AG04450 (cell line): Measurements from ENCODE around the gene SEPSECS. TPM values are rescaled to one million over a fixed set of nuclear protein-coding genes. Genes with fewer than 3 reads are reported as not detected.
A peak's percentile ranks its signal among the peaks of the same experiment; 100 is the strongest.

Experiments used
- CTCF ChIA-PET: fragments of 300-600, 350-600 bp; formaldehyde crosslinking; extraction: SDS; loops from one replicate; lab custom pipeline; 2022; ENCODE audit warnings: antibody characterized with exemption, inconsistent platforms; lab: Charles Lee
- POLR2A ChIA-PET: fragments of 350-600 bp; formaldehyde crosslinking; extraction: SDS; loops from one replicate; lab custom pipeline; 2021; ENCODE audit warnings: antibody characterized with exemption, inconsistent platforms; lab: Yijun Ruan, JAX
- DNase-seq: peaks from one replicate; pipeline ENCODE4 v3.0.0-alpha.2; 2011; ENCODE audit warnings: low read depth, low spot score
- H3K27ac ChIP-seq: one replicate; pipeline ENCODE4 v1.5.1; 2012; ENCODE audit warnings: low read depth, low read length, control low read depth
- H3K27me3 ChIP-seq: one replicate; pipeline ENCODE4 v1.6.0; 2012; ENCODE audit warnings: low read length; ENCODE audit not compliant: control insufficient read depth, insufficient read depth
- H3K4me3 ChIP-seq: 2 replicates; pipeline ENCODE4 v1.5.1; 2011; ENCODE audit warnings: mild to moderate bottlenecking, low read depth, low read length, control low read depth
- H3K9me3 ChIP-seq: 2 replicates; pipeline ENCODE4 v1.5.1; 2012; ENCODE audit warnings: low read length; ENCODE audit not compliant: control insufficient read depth, insufficient read depth
- CTCF ChIP-seq: IDR thresholded peaks from 2 replicates; pipeline ENCODE4 v1.5.1; 2011; ENCODE audit warnings: low read depth, low read length, control low read depth, inconsistent platforms
- polyA plus RNA-seq: library from polyadenylated mRNA; depleted of rRNA; stranded (reverse); fragments of >200 nt; gene quantifications from 2 replicates; pipeline ENCODE4 v1.2.3, GENCODE V29; 2011

Gene SEPSECS
- polyA plus RNA-seq, 1 experiment, result 6.2 TPM

- CTCF ChIA-PET, result interaction anchor here (2.3 kb wide), 1 partner anchor 138 kb away, joined by 19 read pairs; the partner anchor contains the start of gene ZCCHC4
- Histone ChIP-seq H3K9me3 (no peaks in the 10 kb centered on the region), H3K27me3 (no peaks in the 10 kb centered on the region), H3K4me3 (no peak overlapping the region), H3K27ac (no peak overlapping the region)
- no peak for DNase-seq
- POLR2A ChIA-PET, result interaction anchor here (1.5 kb wide), 1 partner anchor 13 kb away, joined by 10 read pairs; no protein-coding TSS in a partner anchor
- TF ChIP-seq CTCF, result no peak
Observed at GRCh38 chr4:25174674-25175073, 14.4 kb upstream of the SEPSECS start.

- ChIA-PET POLR2A (interaction anchor here (0.7 to 1.5 kb wide), 3 partner anchors 12 to 623 kb away, joined by 3 to 10 read pairs (median 5); no protein-coding TSS in a partner anchor), CTCF (interaction anchor here (0.6 to 2.3 kb wide), 7 partner anchors 14 to 619 kb away, joined by 3 to 19 read pairs (median 4); partner anchors contain the start of genes SEPSECS and ZCCHC4)
- Histone ChIP-seq H3K9me3 (no peaks in the 10 kb centered on the region), H3K27me3 (no peaks in the 10 kb centered on the region), H3K27ac (peak overlapping the region; percentile 72), H3K4me3 (peak overlapping the region; percentile 17; the same call in 1 of the 2 replicates)
- peak; percentile 96 for DNase-seq
- no peak for TF ChIP-seq CTCF
Observed at GRCh38 chr4:25172961-25173915, 13.0 kb upstream of the SEPSECS start.

GRCh38 chr4:25171201-25171865 lies 11.1 kb upstream of the SEPSECS start:
- H3K4me3 ChIP-seq, result no peak overlapping the region
- no peak for DNase-seq
- TF ChIP-seq CTCF, result no peak
- CTCF ChIA-PET, result no interaction called here
- H3K9me3 ChIP-seq, result no peaks in the 10 kb centered on the region
- POLR2A ChIA-PET, result no interaction called here
- H3K27ac ChIP-seq, result no peak overlapping the region
- H3K27me3 ChIP-seq, result no peaks in the 10 kb centered on the region

GRCh38 chr4:25169446-25169845 lies 9.2 kb upstream of the SEPSECS start:
- Histone ChIP-seq H3K27ac (no peak overlapping the region), H3K27me3 (no peaks in the 10 kb centered on the region), H3K9me3 (no peaks in the 10 kb centered on the region), H3K4me3 (no peak overlapping the region)
- no peak for TF ChIP-seq CTCF
- no peak for DNase-seq
- ChIA-PET POLR2A (no interaction called here), CTCF (interaction anchor here (1.2 to 2.5 kb wide), 3 partner anchors 11 to 143 kb away, joined by 5 to 12 read pairs (median 5); no protein-coding TSS in a partner anchor)
